H9 (cell line): Measurements from ENCODE around the gene P2RX7. TPM values are rescaled to one million over a fixed set of nuclear protein-coding genes. Genes with fewer than 3 reads are reported as not detected.

Experiments used
- DNase-seq: peaks from one replicate; pipeline ENCODE4 v3.0.0-alpha.2; 2017
- H2AFZ ChIP-seq: one replicate; pipeline ENCODE4 v1.6.1; 2013; ENCODE audit warnings: mild to moderate bottlenecking, low read length, control low read depth, moderate library complexity
- H2AK5ac ChIP-seq: 2 replicates; pipeline ENCODE4 v1.6.1; 2013; ENCODE audit warnings: low read length, control low read depth, mixed read lengths; ENCODE audit not compliant: insufficient read length
- H2BK120ac ChIP-seq: one replicate; pipeline ENCODE4 v1.6.1; 2013; ENCODE audit warnings: low read depth, mild to moderate bottlenecking, low read length, control low read depth, inconsistent platforms; ENCODE audit not compliant: poor library complexity, severe bottlenecking
- H2BK12ac ChIP-seq: 2 replicates; pipeline ENCODE4 v1.6.1; 2013; ENCODE audit warnings: low read length, control low read depth, mixed read lengths, low read depth; ENCODE audit not compliant: insufficient read length
- H2BK15ac ChIP-seq: 2 replicates; pipeline ENCODE4 v1.6.1; 2013; ENCODE audit warnings: low read depth, low read length, control low read depth
- H2BK20ac ChIP-seq: one replicate; pipeline ENCODE4 v1.6.1; 2013; ENCODE audit warnings: low read depth, mild to moderate bottlenecking, low read length, control low read depth, inconsistent platforms; ENCODE audit not compliant: poor library complexity, severe bottlenecking
- H2BK5ac ChIP-seq: 2 replicates; pipeline ENCODE4 v1.6.1; 2013; ENCODE audit warnings: low read length, control low read depth, mixed read lengths; ENCODE audit not compliant: insufficient read length
- H3K14ac ChIP-seq: 2 replicates; pipeline ENCODE4 v1.6.1; 2013; ENCODE audit warnings: low read length, control low read depth; ENCODE audit not compliant: insufficient read depth
- H3K18ac ChIP-seq: 2 replicates; pipeline ENCODE4 v1.6.1; 2013; ENCODE audit warnings: low read depth, mild to moderate bottlenecking, mixed read lengths, low read length, control low read depth; ENCODE audit not compliant: insufficient read length
- H3K23ac ChIP-seq: 2 replicates; pipeline ENCODE4 v1.6.1; 2013; ENCODE audit warnings: low read length, control low read depth, mixed read lengths, low read depth; ENCODE audit not compliant: insufficient read length
- H3K23me2 ChIP-seq: 2 replicates; pipeline ENCODE4 v1.6.1; 2013; ENCODE audit warnings: low read depth, mild to moderate bottlenecking, mixed read lengths, low read length, control low read depth; ENCODE audit not compliant: insufficient read length, poor library complexity, severe bottlenecking
- H3K27ac ChIP-seq: 2 replicates; pipeline ENCODE4 v1.5.1; 2013; ENCODE audit warnings: low read length, control low read depth, mixed read lengths, low read depth; ENCODE audit not compliant: insufficient read length
- H3K27me3 ChIP-seq: 2 replicates; pipeline ENCODE4 v1.6.1; 2013; ENCODE audit warnings: low read length, control low read depth, inconsistent platforms; ENCODE audit not compliant: insufficient read depth
- H3K4ac ChIP-seq: 2 replicates; pipeline ENCODE4 v1.6.1; 2013; ENCODE audit warnings: low read depth, mild to moderate bottlenecking, control low read depth, inconsistent platforms, low read length, moderate library complexity
- H3K4me1 ChIP-seq: 2 replicates; pipeline ENCODE4 v1.6.1; 2013; ENCODE audit warnings: low read length, control low read depth, inconsistent platforms; ENCODE audit not compliant: insufficient read depth
- H3K4me2 ChIP-seq: 2 replicates; pipeline ENCODE4 v1.6.1; 2013; ENCODE audit warnings: low read length, control low read depth, mixed read lengths; ENCODE audit not compliant: insufficient read length, insufficient read depth
- H3K56ac ChIP-seq: 2 replicates; pipeline ENCODE4 v1.6.1; 2013; ENCODE audit warnings: low read depth, mild to moderate bottlenecking, mixed read lengths, low read length, control low read depth; ENCODE audit not compliant: insufficient read length
- H3K79me1 ChIP-seq: 2 replicates; pipeline ENCODE4 v1.6.1; 2013; ENCODE audit warnings: low read depth, mild to moderate bottlenecking, moderate library complexity, low read length, control low read depth, inconsistent platforms; ENCODE audit not compliant: insufficient read depth, poor library complexity, severe bottlenecking
- H3K79me2 ChIP-seq: 2 replicates; pipeline ENCODE4 v1.6.1; 2013; ENCODE audit warnings: low read length, control low read depth, inconsistent platforms; ENCODE audit not compliant: insufficient read depth
- H3K9ac ChIP-seq: 2 replicates; pipeline ENCODE4 v1.6.1; 2013; ENCODE audit warnings: low read length, control low read depth, mixed read lengths; ENCODE audit not compliant: insufficient read length; ENCODE audit errors: extremely low read depth
- H3K9me3 ChIP-seq: one replicate; pipeline ENCODE4 v1.6.1; 2013; ENCODE audit warnings: low read depth, low read length, inconsistent platforms; ENCODE audit not compliant: control insufficient read depth
- H3T11ph ChIP-seq: one replicate; pipeline ENCODE4 v1.6.1; 2013; ENCODE audit warnings: mild to moderate bottlenecking, low read length, control low read depth, inconsistent platforms
- H4K20me1 ChIP-seq: one replicate; pipeline ENCODE4 v1.6.1; 2013; ENCODE audit not compliant: control insufficient read depth, insufficient read length, insufficient read depth
- H4K5ac ChIP-seq: 2 replicates; pipeline ENCODE4 v1.6.1; 2013; ENCODE audit warnings: low read depth, mild to moderate bottlenecking, mixed read lengths, low read length, control low read depth; ENCODE audit not compliant: insufficient read length
- H4K8ac ChIP-seq: replicated peaks from 2 replicates; pipeline ENCODE4 v1.6.1; 2013; ENCODE audit warnings: low read length, control low read depth, mixed read lengths, low read depth; ENCODE audit not compliant: insufficient read length
- H4K91ac ChIP-seq: 2 replicates; pipeline ENCODE4 v1.6.1; 2013; ENCODE audit warnings: low read depth, mild to moderate bottlenecking, moderate library complexity, mixed read lengths, low read length, control low read depth; ENCODE audit not compliant: insufficient read length
- H3K27ac Mint-ChIP-seq, 3 experiments: 2 replicates in 2 of 3; 3 replicates in 1 of 3; pipeline ENCODE4 v1.8.0; 2020 to 2021; ENCODE audit warnings: mixed read lengths in 3 of 3, mild to moderate bottlenecking in 1 of 3, moderate library complexity in 1 of 3
- H3K27me3 Mint-ChIP-seq: 2 replicates; pipeline ENCODE4 v1.8.0; 2021; ENCODE audit warnings: low read depth, mild to moderate bottlenecking, moderate library complexity, mixed read lengths
- H3K36me3 Mint-ChIP-seq, 3 experiments: 2 replicates in 2 of 3; 3 replicates in 1 of 3; pipeline ENCODE4 v1.8.0; 2020 to 2021; ENCODE audit warnings: low read depth in 3 of 3, mixed read lengths in 3 of 3; ENCODE audit not compliant: insufficient read depth in 1 of 3
- H3K4me1 Mint-ChIP-seq, 2 experiments: 2 replicates each; pipeline ENCODE4 v1.8.0; 2020; ENCODE audit warnings: mixed read lengths in 2 of 2
- H3K4me3 Mint-ChIP-seq, 2 experiments: 2 replicates in 1 of 2; 3 replicates in 1 of 2; pipeline ENCODE4 v1.8.0; 2020 to 2021; ENCODE audit warnings: mild to moderate bottlenecking in 2 of 2, mixed read lengths in 2 of 2, moderate library complexity in 1 of 2
- H3K9me3 Mint-ChIP-seq, 2 experiments: 2 replicates in 1 of 2; 3 replicates in 1 of 2; pipeline ENCODE4 v1.8.0; 2020; ENCODE audit warnings: mild to moderate bottlenecking in 2 of 2, mixed read lengths in 2 of 2, moderate library complexity in 1 of 2
- CTCF ChIP-seq: fragments of 200-600 bp; sonication (generic); conservative IDR thresholded peaks from 3 replicates; pipeline ENCODE4 v1.8.0; 2021; ENCODE audit warnings: antibody characterized with exemption, mild to moderate bottlenecking
- WGBS: extraction: QIAGEN DNeasy Blood & Tissue Kit; methylation state at CpG from one replicate; pipeline ENCODE4 v1.1.7; 2013; ENCODE audit warnings: missing lambda C conversion rate, low lambda C conversion rate, mixed read lengths; ENCODE audit not compliant: insufficient read length; ENCODE audit errors: extremely low coverage; 5-methylcytosine and 5-hydroxymethylcytosine counted together
- total RNA-seq: library from RNA; stranded (reverse); gene quantifications from 2 replicates; pipeline ENCODE4 v1.2.1, GENCODE V29; 2021

P2RX7 gene
- total RNA-seq, 1 experiment from 2014 or later = 0.09 TPM

GRCh38 chr12:121162384-121162783 lies 29.7 kb downstream of the P2RX7 start:
- Histone ChIP-seq H3T11ph (no peak overlapping the region), H2BK5ac (no peak overlapping the region), H4K8ac (no peak overlapping the region), H4K5ac (no peak overlapping the region), H3K23ac (no peak overlapping the region), H3K14ac (no peak overlapping the region), H2BK20ac (no peak overlapping the region), H2AK5ac (no peak overlapping the region), H3K79me2 (no peaks in the 10 kb centered on the region), H3K9me3 (no peaks in the 10 kb centered on the region), H2BK120ac (no peak overlapping the region), H3K4ac (no peak overlapping the region), H3K79me1 (no peaks in the 10 kb centered on the region), H3K4me1 (no peaks in the 10 kb centered on the region), H3K9ac (no peak overlapping the region), H4K20me1 (no peaks in the 10 kb centered on the region), H3K23me2 (no peaks in the 10 kb centered on the region), H2BK12ac (no peak overlapping the region), H3K56ac (no peak overlapping the region), H3K18ac (no peak overlapping the region), H3K4me2 (no peak overlapping the region), H2BK15ac (no peak overlapping the region), H3K27ac (no peak overlapping the region), H4K91ac (no peak overlapping the region), H2AFZ (no peak overlapping the region), H3K27me3 (no peaks in the 10 kb centered on the region)
- no peak overlapping the region for H3K4me3 Mint-ChIP-seq
- H3K27me3 Mint-ChIP-seq = peaks cover 6% of the 10 kb centered on the region; the same call in 1 of the 2 replicates
- H3K9me3 Mint-ChIP-seq = no peaks in the 10 kb centered on the region; a peak in 1 of 5 replicates
- peaks cover 0 to 4% (median 0%) of the 10 kb centered on the region in 3 experiments; a peak in 2 of 7 replicates for H3K36me3 Mint-ChIP-seq
- H3K27ac Mint-ChIP-seq = no peak overlapping the region
- TF ChIP-seq CTCF = no peak
- no CpG with 5 or more reads among the region's 10 CpGs for WGBS
- no peak for DNase-seq
- no peaks in the 10 kb centered on the region for H3K4me1 Mint-ChIP-seq
